Measurements from ENCODE around the gene TRIM74.
"Not testable (repeated sequence)": the region's sequence is repeated elsewhere in the genome, so short reads cannot be mapped to it uniquely, and the experiment has no call there.

- not testable (repeated sequence) for TF ChIP-seq BRCA1 (IDR thresholded peaks at IDR 0.05; ENCODE audit: low read depth, low read length); CTCF (IDR thresholded peaks at IDR 0.05; ENCODE audit: control extremely low read depth in 1 of 3, insufficient read depth in 1 of 3, low read depth in 1 of 3, low read length in 3 of 3); JUND (IDR thresholded peaks at IDR 0.05; ENCODE audit: low read length)
Observed at GRCh38 chr7:73006491-73006890, 37.2 kb upstream of the TRIM74 start.
